ENCODE data around the gene SCN4B.

The SCN4B gene

DNA sequence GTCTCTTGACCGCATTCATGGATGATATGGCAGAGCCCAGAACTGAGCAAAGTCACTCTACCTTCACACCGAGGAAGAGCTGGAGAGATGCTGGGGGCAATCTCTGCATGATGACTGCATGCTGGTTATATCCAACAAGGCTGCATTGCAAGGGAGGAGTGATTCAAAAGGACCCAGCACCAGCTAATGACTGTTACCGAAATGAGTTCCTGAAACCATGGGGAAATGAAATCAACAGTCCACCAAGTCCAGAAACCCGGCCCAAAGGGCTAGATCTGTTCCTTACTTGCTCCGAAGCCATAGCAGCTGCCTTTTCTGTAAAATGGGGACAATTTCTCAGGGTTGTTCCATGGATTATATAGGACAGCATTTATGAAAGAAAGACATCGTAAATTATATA lies 64.7 kb downstream of the SCN4B start:
- Histone ChIP-seq H3K36me3 (ENCODE audit: control insufficient read depth, insufficient read depth, low read length) (no peaks in the 10 kb centered on the region), H3K4me1 (ENCODE audit: control insufficient read depth, insufficient read depth, low read length) (peaks cover 3% of the 10 kb centered on the region), H3K4me3 (ENCODE audit: insufficient read depth, low read depth, low read length) (no peak overlapping the region), H3K9me3 (ENCODE audit: control insufficient read depth, low read length) (no peaks in the 10 kb centered on the region), H3K27ac (ENCODE audit: insufficient read depth, low read depth, low read length, poor library complexity, severe bottlenecking) (no peak overlapping the region), H3K27me3 (ENCODE audit: control insufficient read depth, insufficient read depth, low read length, poor library complexity, severe bottlenecking) (no peaks in the 10 kb centered on the region)
- 95 to 96% methylated on average over 5 to 6 of the region's 6 CpGs for WGBS, 2 experiments

DNA sequence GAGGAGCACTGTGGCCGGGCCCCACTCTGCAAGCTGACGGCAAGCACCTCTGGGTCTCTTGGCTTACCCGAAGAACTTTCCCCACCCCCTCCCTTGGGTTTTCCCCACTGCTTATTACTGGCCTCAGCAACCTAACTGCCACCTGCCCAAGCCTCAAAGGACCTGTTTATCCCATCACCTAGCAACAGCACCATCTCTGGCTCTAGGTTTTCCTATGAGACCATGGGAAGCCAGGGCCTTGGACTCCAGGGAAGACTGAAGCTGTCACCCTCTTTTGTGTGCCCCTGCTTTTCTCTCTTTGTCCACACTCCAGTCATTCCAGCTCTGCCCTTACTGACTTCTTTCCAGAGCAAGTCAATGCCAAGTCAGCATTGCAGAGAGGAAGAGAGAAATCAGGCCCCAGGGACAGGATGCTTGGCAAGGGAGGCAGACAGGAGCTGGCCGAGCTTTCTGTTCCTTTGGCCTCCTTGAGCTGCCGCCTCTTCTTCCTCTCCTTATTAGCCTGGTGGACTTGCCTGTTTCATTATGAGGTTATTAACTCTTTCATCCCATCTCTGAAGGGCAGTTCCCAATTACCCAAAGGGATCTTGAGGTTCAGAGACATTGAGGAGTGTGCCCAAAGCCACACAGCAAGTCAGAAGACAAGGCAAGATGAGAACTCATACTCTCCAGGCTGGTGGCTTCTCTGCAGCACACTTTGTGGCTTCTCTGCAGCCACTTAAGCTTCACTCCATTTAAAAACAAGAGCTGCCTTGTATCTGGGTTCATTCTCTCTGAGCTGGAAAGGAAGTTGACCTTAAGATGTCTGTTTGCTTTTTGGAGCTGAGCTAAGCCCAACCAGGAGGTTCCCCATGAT lies 65.5 kb downstream of the SCN4B start, which contains the start of gene SMIM35:
SMIM35 (minus strand) TSS at position 51 of the 856 bp plus-strand sequence. CDS start 206 bp downstream, outside the sequence.
- H3K27ac ChIP-seq (ENCODE audit: insufficient read depth, low read depth, low read length, poor library complexity, severe bottlenecking), result no peak within 1 kb of the TSS
- H3K27me3 ChIP-seq (ENCODE audit: control insufficient read depth, insufficient read depth, low read length, poor library complexity, severe bottlenecking), result no peaks in the 10 kb centered on the region
- WGBS, 2 experiments, result 89 to 90% methylated on average over 5 of the region's 5 CpGs
- H3K4me3 ChIP-seq (ENCODE audit: insufficient read depth, low read depth, low read length), result no peak within 1 kb of the TSS
- no peaks in the 10 kb centered on the region for H3K9me3 ChIP-seq (ENCODE audit: control insufficient read depth, low read length)
- peaks cover 10% of the 10 kb centered on the region for H3K4me1 ChIP-seq (ENCODE audit: control insufficient read depth, insufficient read depth, low read length)
- no peaks in the 10 kb centered on the region for H3K36me3 ChIP-seq (ENCODE audit: control insufficient read depth, insufficient read depth, low read length)

DNA sequence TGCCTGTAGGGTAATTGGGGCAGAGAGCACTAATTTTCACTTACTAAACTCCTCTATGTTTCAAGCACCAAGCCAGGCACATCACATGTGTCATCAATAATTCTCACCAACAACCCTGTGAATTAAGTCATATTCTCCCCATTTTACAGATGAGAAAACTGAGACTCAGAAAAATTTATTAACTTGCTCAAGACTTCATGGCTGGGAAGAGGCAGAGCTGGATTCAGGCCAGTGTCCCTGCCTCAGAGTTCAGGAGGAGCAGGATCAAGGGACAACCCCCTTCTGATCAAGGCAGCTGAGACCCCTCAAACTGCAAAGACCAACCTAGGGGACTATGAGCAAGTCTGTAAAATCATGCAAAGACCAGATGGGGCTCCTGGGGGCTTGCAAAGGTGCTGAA lies 68.0 kb downstream of the SCN4B start:
- H3K27ac ChIP-seq (ENCODE audit: insufficient read depth, low read depth, low read length, poor library complexity, severe bottlenecking), result no peak overlapping the region
- no peaks in the 10 kb centered on the region for H3K27me3 ChIP-seq (ENCODE audit: control insufficient read depth, insufficient read depth, low read length, poor library complexity, severe bottlenecking)
- H3K9me3 ChIP-seq (ENCODE audit: control insufficient read depth, low read length), result no peaks in the 10 kb centered on the region
- no peaks in the 10 kb centered on the region for H3K36me3 ChIP-seq (ENCODE audit: control insufficient read depth, insufficient read depth, low read length)
- H3K4me1 ChIP-seq (ENCODE audit: control insufficient read depth, insufficient read depth, low read length), result peaks cover 10% of the 10 kb centered on the region
- no peak overlapping the region for H3K4me3 ChIP-seq (ENCODE audit: insufficient read depth, low read depth, low read length)

DNA sequence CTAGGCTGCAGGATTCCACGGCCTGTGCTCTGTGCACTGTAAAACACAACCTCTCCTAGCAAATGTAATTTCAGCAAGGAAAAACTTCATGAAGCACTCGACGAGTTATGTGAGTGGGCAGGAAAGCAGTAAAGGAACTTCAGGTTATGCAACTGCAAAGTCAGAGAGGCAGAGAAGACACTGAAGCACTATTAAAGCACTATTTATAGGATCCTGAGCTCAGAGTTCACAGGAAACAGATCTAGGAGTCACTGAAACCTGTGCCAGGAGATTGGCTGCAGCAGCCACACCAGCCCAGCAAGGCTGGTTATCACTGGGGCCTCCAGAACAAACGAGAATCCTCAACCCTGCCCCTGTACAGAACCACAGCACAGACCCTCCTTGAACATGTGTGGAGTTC lies 68.4 kb downstream of the SCN4B start:
- Histone ChIP-seq H3K4me3 (ENCODE audit: insufficient read depth, low read depth, low read length) (no peak overlapping the region), H3K27ac (ENCODE audit: insufficient read depth, low read depth, low read length, poor library complexity, severe bottlenecking) (no peak overlapping the region), H3K27me3 (ENCODE audit: control insufficient read depth, insufficient read depth, low read length, poor library complexity, severe bottlenecking) (no peaks in the 10 kb centered on the region), H3K9me3 (ENCODE audit: control insufficient read depth, low read length) (no peaks in the 10 kb centered on the region), H3K4me1 (ENCODE audit: control insufficient read depth, insufficient read depth, low read length) (peaks cover 10% of the 10 kb centered on the region), H3K36me3 (ENCODE audit: control insufficient read depth, insufficient read depth, low read length) (no peaks in the 10 kb centered on the region)
- WGBS, 2 experiments, result 91 to 94% methylated on average over 4 of the region's 4 CpGs

All from ectodermal cell (in vitro differentiated cells).